ENCODE measurements around the gene FOXF1. TPM values are rescaled to one million over a fixed set of nuclear protein-coding genes. Genes with fewer than 3 reads are reported as not detected.

The FOXF1 gene
- total RNA-seq, 2 donors from 2014 or later: not detected

DNA sequence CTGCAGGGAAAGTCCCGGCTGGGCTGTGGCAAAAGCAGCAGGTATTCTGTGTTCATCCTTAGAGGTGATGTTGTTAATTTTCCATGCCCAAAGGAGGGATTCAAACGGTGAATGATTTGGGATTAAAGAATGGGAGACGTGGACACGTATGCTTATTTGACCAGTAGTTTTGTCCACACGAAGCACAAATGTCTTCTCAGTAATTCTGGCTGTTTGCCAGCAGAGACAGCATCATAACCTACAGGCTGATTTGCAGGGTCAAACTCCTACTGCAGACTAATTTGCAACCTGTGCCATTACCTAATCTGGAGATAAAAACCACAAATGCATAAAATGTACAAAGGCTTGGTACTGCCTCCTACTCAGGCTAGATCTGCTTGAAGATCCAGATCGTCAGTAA is 30.6 kb downstream of the FOXF1 start:
- no peaks in the 10 kb centered on the region for H3K9me3 ChIP-seq (ENCODE audit: control insufficient read depth, low read length)
- Mint-ChIP-seq H3K27ac (no peak overlapping the region), H3K9me3 (no peaks in the 10 kb centered on the region), H3K36me3 (ENCODE audit: low read depth) (peaks cover 23% of the 10 kb centered on the region), H3K4me3 (no peak overlapping the region), H3K4me1 (no peaks in the 10 kb centered on the region), H3K27me3 (ENCODE audit: insufficient read depth) (no peaks in the 10 kb centered on the region)
- DNase-seq: no peak
- no peak overlapping the region for H3K4me3 ChIP-seq (ENCODE audit: low read length)
- no peaks in the 10 kb centered on the region for H3K4me1 ChIP-seq (ENCODE audit: control insufficient read depth, insufficient read depth, low read length)
- WGBS, 2 experiments (ENCODE audit: insufficient coverage in 1 of 2, insufficient read length in 1 of 2): 95 to 100% methylated on average over 6 of the region's 6 CpGs
- peaks cover 44% of the 10 kb centered on the region for H3K36me3 ChIP-seq (ENCODE audit: control insufficient read depth, insufficient read depth, low read length)
- TF ChIP-seq, protein P1, sequence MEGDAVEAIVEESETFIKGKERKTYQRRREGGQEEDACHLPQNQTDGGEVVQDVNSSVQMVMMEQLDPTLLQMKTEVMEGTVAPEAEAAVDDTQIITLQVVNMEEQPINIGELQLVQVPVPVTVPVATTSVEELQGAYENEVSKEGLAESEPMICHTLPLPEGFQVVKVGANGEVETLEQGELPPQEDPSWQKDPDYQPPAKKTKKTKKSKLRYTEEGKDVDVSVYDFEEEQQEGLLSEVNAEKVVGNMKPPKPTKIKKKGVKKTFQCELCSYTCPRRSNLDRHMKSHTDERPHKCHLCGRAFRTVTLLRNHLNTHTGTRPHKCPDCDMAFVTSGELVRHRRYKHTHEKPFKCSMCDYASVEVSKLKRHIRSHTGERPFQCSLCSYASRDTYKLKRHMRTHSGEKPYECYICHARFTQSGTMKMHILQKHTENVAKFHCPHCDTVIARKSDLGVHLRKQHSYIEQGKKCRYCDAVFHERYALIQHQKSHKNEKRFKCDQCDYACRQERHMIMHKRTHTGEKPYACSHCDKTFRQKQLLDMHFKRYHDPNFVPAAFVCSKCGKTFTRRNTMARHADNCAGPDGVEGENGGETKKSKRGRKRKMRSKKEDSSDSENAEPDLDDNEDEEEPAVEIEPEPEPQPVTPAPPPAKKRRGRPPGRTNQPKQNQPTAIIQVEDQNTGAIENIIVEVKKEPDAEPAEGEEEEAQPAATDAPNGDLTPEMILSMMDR (conservative IDR thresholded peaks at IDR 0.05): no peak
- no peak overlapping the region for H3K27ac ChIP-seq (ENCODE audit: low read depth, low read length)
- H3K9ac ChIP-seq (ENCODE audit: extremely low read depth, low read length, poor library complexity, severe bottlenecking): no peak overlapping the region
- no peaks in the 10 kb centered on the region for H3K27me3 ChIP-seq (ENCODE audit: control insufficient read depth, insufficient read depth, low read length, poor library complexity, severe bottlenecking)

DNA sequence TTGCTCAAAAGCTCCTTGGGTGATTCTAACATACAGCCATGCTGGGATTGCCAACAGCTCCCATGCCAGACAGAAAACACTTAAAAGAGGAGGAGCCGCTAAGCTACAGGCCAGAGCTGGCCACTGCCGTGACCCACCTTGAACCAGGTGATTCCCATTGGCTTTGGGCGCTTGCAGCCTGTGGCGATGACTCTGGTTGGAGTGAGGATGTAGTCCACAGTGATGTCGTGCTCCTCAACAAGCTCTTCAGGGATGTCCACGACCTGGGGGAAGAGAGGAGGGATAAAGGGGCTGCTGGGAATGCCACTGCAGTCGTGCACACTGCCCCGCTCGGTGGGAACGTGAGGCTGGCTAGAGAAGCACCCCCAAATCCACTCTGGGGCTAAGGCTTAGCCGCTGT is 31.2 kb downstream of the FOXF1 start:
- Mint-ChIP-seq H3K27ac (no peak overlapping the region), H3K4me3 (no peak overlapping the region), H3K4me1 (no peaks in the 10 kb centered on the region), H3K9me3 (no peaks in the 10 kb centered on the region), H3K27me3 (ENCODE audit: insufficient read depth) (no peaks in the 10 kb centered on the region), H3K36me3 (ENCODE audit: low read depth) (peaks cover 23% of the 10 kb centered on the region)
- TF ChIP-seq, protein P1 (conservative IDR thresholded peaks at IDR 0.05): no peak
- H3K9ac ChIP-seq (ENCODE audit: extremely low read depth, low read length, poor library complexity, severe bottlenecking): no peak overlapping the region
- no peaks in the 10 kb centered on the region for H3K27me3 ChIP-seq (ENCODE audit: control insufficient read depth, insufficient read depth, low read length, poor library complexity, severe bottlenecking)
- H3K36me3 ChIP-seq (ENCODE audit: control insufficient read depth, insufficient read depth, low read length): peaks cover 49% of the 10 kb centered on the region
- WGBS, 2 experiments (ENCODE audit: insufficient coverage in 1 of 2, insufficient read length in 1 of 2): 94 to 95% methylated on average over 8 to 11 of the region's 11 CpGs
- DNase-seq: no peak
- no peak overlapping the region for H3K4me3 ChIP-seq (ENCODE audit: low read length)
- H3K27ac ChIP-seq (ENCODE audit: low read depth, low read length): no peak overlapping the region
- H3K9me3 ChIP-seq (ENCODE audit: control insufficient read depth, low read length): no peaks in the 10 kb centered on the region
- H3K4me1 ChIP-seq (ENCODE audit: control insufficient read depth, insufficient read depth, low read length): no peaks in the 10 kb centered on the region

DNA sequence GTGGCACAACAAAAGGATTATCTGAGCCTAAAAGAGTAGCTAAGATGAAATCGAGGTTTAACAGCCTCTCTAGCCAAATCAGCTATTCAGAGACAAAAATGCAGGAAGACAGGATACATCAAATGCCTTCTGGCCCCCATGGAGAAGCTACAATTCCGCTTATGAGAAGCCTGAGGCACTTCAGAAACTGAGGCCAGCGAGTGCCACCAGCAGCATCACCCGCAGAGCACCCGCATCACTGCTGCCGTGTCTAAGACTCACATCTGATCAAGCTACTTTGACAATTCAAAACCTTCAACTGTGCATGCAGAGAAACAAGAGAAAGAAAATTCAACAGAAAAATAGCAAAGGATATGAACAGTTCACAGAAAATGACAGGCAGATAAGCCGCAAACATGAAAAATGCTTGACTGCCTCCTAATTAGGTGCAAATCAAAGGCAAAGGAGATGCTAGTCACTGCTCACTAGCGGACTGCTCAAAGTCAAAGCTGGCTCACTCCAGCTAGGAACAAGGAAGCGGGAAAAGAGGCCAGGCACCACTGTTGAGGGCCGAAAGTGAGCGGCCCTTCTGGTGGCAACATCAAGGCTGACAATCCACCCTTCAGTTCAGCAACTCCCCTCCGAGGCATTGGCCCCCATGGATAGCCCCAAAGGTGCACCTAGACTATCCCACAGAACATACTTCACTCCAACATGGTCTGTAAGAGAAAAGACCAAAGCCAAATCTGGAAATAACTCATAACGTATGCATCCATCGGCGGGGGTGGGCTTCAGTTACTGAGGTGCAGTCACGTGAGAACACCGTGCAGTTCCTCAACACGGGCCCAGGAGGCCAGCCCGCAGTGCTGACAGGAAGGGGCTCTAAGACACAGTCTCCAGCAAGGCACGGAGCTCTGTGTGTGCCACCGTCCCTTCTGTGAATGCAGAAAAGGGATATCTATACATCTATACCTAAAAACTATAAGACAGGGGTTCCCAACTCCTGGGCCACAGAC is 32.7 kb downstream of the FOXF1 start:
- H3K36me3 ChIP-seq (ENCODE audit: control insufficient read depth, insufficient read depth, low read length): peaks cover 55% of the 10 kb centered on the region
- Mint-ChIP-seq H3K4me3 (no peak overlapping the region), H3K27ac (no peak overlapping the region), H3K9me3 (no peaks in the 10 kb centered on the region), H3K36me3 (ENCODE audit: low read depth) (peaks cover 23% of the 10 kb centered on the region), H3K4me1 (no peaks in the 10 kb centered on the region), H3K27me3 (ENCODE audit: insufficient read depth) (no peaks in the 10 kb centered on the region)
- no peak for DNase-seq
- no peak overlapping the region for H3K4me3 ChIP-seq (ENCODE audit: low read length)
- H3K9me3 ChIP-seq (ENCODE audit: control insufficient read depth, low read length): no peaks in the 10 kb centered on the region
- no peaks in the 10 kb centered on the region for H3K4me1 ChIP-seq (ENCODE audit: control insufficient read depth, insufficient read depth, low read length)
- H3K9ac ChIP-seq (ENCODE audit: extremely low read depth, low read length, poor library complexity, severe bottlenecking): no peak overlapping the region
- TF ChIP-seq, protein P1 (conservative IDR thresholded peaks at IDR 0.05): no peak
- 93 to 95% methylated on average over 12 to 21 of the region's 21 CpGs for WGBS, 2 experiments (ENCODE audit: insufficient coverage in 1 of 2, insufficient read length in 1 of 2)
- H3K27ac ChIP-seq (ENCODE audit: low read depth, low read length): no peak overlapping the region
- no peaks in the 10 kb centered on the region for H3K27me3 ChIP-seq (ENCODE audit: control insufficient read depth, insufficient read depth, low read length, poor library complexity, severe bottlenecking)

Data from endodermal cell (in vitro differentiated cells).